CD4-positive, CD25-positive, alpha-beta regulatory T cell (primary cell): ENCODE data around the gene RNF126. TPM values are rescaled to one million over a fixed set of nuclear protein-coding genes. Genes with fewer than 3 reads are reported as not detected.
A peak's percentile ranks its signal among the peaks of the same experiment; 100 is the strongest.
"Not testable (repeated sequence)": the region's sequence is repeated elsewhere in the genome, so short reads cannot be mapped to it uniquely, and the experiment has no call there.

Source experiments
- ATAC-seq, 2 donors: fragments of 150-1000 bp; cut with Tn5 transposase; one replicate each; pipeline ENCODE4 v1.10.0; 2021; ENCODE audit warnings: low read depth in 2 of 2, moderate number of reproducible peaks in 2 of 2, moderate library complexity in 1 of 2
- DNase-seq, 3 donors: peaks; one replicate each; pipeline versions ENCODE4 v3.0.0 to v3.0.0-alpha.2; 2012 to 2022; ENCODE audit warnings: mixed read lengths in 1 of 3
- H3K27ac ChIP-seq: one replicate; pipeline ENCODE4 v1.7.0; 2013; ENCODE audit warnings: mild to moderate bottlenecking, low read length; ENCODE audit not compliant: insufficient read depth, poor library complexity, severe bottlenecking
- H3K27me3 ChIP-seq: one replicate; pipeline ENCODE4 v1.7.0; 2013; ENCODE audit warnings: low read length; ENCODE audit not compliant: control insufficient read depth, insufficient read depth
- H3K36me3 ChIP-seq: one replicate; pipeline ENCODE4 v1.7.0; 2013; ENCODE audit warnings: mild to moderate bottlenecking, low read length, moderate library complexity; ENCODE audit not compliant: control insufficient read depth, insufficient read depth
- H3K4me1 ChIP-seq: 2 replicates; pipeline ENCODE4 v1.7.0; 2013; ENCODE audit warnings: mild to moderate bottlenecking, low read length; ENCODE audit not compliant: insufficient read depth, control insufficient read depth, poor library complexity, severe bottlenecking
- H3K4me3 ChIP-seq: one replicate; pipeline ENCODE4 v1.7.0; 2013; ENCODE audit warnings: low read depth, mild to moderate bottlenecking, low read length, moderate library complexity
- H3K9me3 ChIP-seq, 2 experiments: 1 replicate in 1 of 2; 2 replicates in 1 of 2; pipeline ENCODE4 v1.7.0; 2013; ENCODE audit warnings: low read length in 2 of 2, mild to moderate bottlenecking in 1 of 2, moderate library complexity in 1 of 2; ENCODE audit not compliant: control insufficient read depth in 2 of 2
- H3K27ac Mint-ChIP-seq, 3 donors: one replicate each; pipeline ENCODE4 v1.8.0; 2020 to 2022; ENCODE audit warnings: mild to moderate bottlenecking in 3 of 3, mixed read lengths in 3 of 3, moderate library complexity in 2 of 3
- H3K27me3 Mint-ChIP-seq: one replicate; pipeline ENCODE4 v1.8.0; 2022; ENCODE audit warnings: mild to moderate bottlenecking, mixed read lengths
- H3K36me3 Mint-ChIP-seq: one replicate; pipeline ENCODE4 v1.8.0; 2020; ENCODE audit warnings: mixed read lengths
- H3K4me1 Mint-ChIP-seq, 4 donors: one replicate each; pipeline ENCODE4 v1.8.0; 2020 to 2022; ENCODE audit warnings: mixed read lengths in 4 of 4, mild to moderate bottlenecking in 1 of 4
- H3K4me3 Mint-ChIP-seq, 4 donors: one replicate each; pipeline ENCODE4 v1.8.0; 2020 to 2022; ENCODE audit warnings: mild to moderate bottlenecking in 4 of 4, mixed read lengths in 4 of 4, moderate library complexity in 3 of 4
- H3K9me3 Mint-ChIP-seq, 7 donors: one replicate each; pipeline ENCODE4 v1.8.0; 2020 to 2022; ENCODE audit warnings: mixed read lengths in 7 of 7, mild to moderate bottlenecking in 3 of 7, moderate library complexity in 2 of 7
- polyA plus RNA-seq, 4 donors: library from polyadenylated mRNA; unstranded; fragments of 300-500 nt; fragmentation: Illumina TruSeq; gene quantifications; one replicate each; pipeline ENCODE4 v1.2.3, GENCODE V29; 2021
- total RNA-seq: library from RNA; stranded (reverse); gene quantifications from one replicate; pipeline ENCODE4 v1.2.3, GENCODE V29; 2022

RNF126 gene
- total and polyA plus RNA-seq, 5 donors from 2014 or later = 57.2 to 124 (median 78.5) TPM

DNA sequence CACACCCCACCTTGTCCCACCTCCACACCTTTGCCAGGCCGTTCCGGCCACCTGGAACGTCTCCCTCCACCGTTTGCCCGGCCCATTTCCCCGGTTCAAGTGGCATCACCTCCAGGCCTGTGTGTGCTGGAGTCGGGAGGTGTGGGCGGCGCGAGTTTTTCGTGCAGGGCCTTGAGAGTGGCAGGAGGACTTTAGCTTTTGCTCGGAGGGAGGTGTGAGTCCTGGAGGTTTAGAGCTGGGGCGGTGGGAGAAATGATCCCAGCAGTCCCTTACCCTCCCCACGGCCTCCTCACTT is 41.4 kb upstream of the RNF126 start:
- H3K4me3 Mint-ChIP-seq = peak overlapping the region in 1 of 4 donors; percentile 50
- peaks cover 0 to 19% (median 2%) of the 10 kb centered on the region in 4 donors for H3K4me1 Mint-ChIP-seq
- Histone ChIP-seq H3K36me3 (no peaks in the 10 kb centered on the region), H3K27ac (no peak overlapping the region), H3K4me3 (no peak overlapping the region), H3K9me3 (no peaks in the 10 kb centered on the region), H3K4me1 (peaks cover 16% of the 10 kb centered on the region), H3K27me3 (no peaks in the 10 kb centered on the region)
- H3K36me3 Mint-ChIP-seq = no peaks in the 10 kb centered on the region
- no peak for ATAC-seq
- peaks cover 26% of the 10 kb centered on the region for H3K27me3 Mint-ChIP-seq
- no peak for DNase-seq
- no peak overlapping the region for H3K27ac Mint-ChIP-seq
- H3K9me3 Mint-ChIP-seq = peaks cover 0 to 5% (median 0%) of the 10 kb centered on the region in 7 donors

- Histone ChIP-seq H3K27me3 (no peaks in the 10 kb centered on the region), H3K4me1 (peaks cover 16% of the 10 kb centered on the region), H3K4me3 (no peak overlapping the region), H3K9me3 (no peaks in the 10 kb centered on the region), H3K36me3 (no peaks in the 10 kb centered on the region), H3K27ac (no peak overlapping the region)
- H3K27ac Mint-ChIP-seq = no peak overlapping the region
- no peaks in the 10 kb centered on the region for H3K36me3 Mint-ChIP-seq
- peaks cover 0 to 19% (median 2%) of the 10 kb centered on the region in 4 donors for H3K4me1 Mint-ChIP-seq
- peaks cover 0 to 5% (median 0%) of the 10 kb centered on the region in 7 donors for H3K9me3 Mint-ChIP-seq
- peak; percentile 39 to 53 (median 45) for DNase-seq
- H3K4me3 Mint-ChIP-seq = peak overlapping the region in 1 of 4 donors; percentile 50
- peak; percentile 52 to 57 for ATAC-seq
- peaks cover 26% of the 10 kb centered on the region for H3K27me3 Mint-ChIP-seq
Observed at GRCh38 chr19:703651-704446, 40.8 kb upstream of the RNF126 start.

GRCh38 chr19:703329-703650 is 40.3 kb upstream of the RNF126 start:
- Histone ChIP-seq H3K9me3 (no peaks in the 10 kb centered on the region), H3K27me3 (no peaks in the 10 kb centered on the region), H3K4me3 (no peak overlapping the region), H3K36me3 (no peaks in the 10 kb centered on the region), H3K4me1 (peaks cover 16% of the 10 kb centered on the region), H3K27ac (no peak overlapping the region)
- Mint-ChIP-seq H3K27me3 (peaks cover 27% of the 10 kb centered on the region), H3K27ac (no peak overlapping the region), H3K9me3 (peaks cover 0 to 5% (median 0%) of the 10 kb centered on the region in 7 donors), H3K4me1 (peaks cover 0 to 19% (median 2%) of the 10 kb centered on the region in 4 donors), H3K36me3 (no peaks in the 10 kb centered on the region), H3K4me3 (peak overlapping the region in 2 of 4 donors; percentile 13 to 59)
- no peak for DNase-seq
- ATAC-seq = no peak

- not testable (repeated sequence) for DNase-seq, H3K36me3 ChIP-seq, H3K27me3 ChIP-seq, ATAC-seq, H3K4me3 ChIP-seq, H3K36me3 Mint-ChIP-seq, H3K27ac ChIP-seq, H3K27ac Mint-ChIP-seq, H3K9me3 ChIP-seq, H3K9me3 Mint-ChIP-seq
- H3K4me3 Mint-ChIP-seq = peak overlapping the region in 2 of 4 donors; percentile 13 to 59
- H3K27me3 Mint-ChIP-seq = peaks cover 27% of the 10 kb centered on the region
- H3K4me1 Mint-ChIP-seq = peaks cover 0 to 18% (median 2%) of the 10 kb centered on the region in 4 donors
- peaks cover 16% of the 10 kb centered on the region for H3K4me1 ChIP-seq
Observed at GRCh38 chr19:702847-703246, 39.8 kb upstream of the RNF126 start.

DNA sequence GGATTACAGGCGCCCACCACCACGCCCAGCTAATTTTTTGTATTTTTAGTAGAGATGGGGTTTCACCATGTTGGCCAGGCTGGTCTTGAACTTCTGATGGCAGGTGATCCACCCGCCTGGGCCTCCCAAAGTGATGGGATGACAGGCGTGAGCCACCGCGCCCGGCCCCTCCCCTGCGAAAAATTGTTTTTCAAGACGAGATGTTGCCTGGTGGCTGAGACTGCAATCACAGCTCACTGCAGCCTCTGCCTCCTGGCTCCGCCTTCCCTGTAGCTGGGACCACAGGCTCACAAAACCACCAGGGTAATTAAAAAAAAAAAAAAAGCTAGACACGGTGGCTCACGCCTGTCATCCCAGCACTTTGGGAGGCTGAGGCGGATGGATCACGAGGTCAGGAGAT is 36.9 kb upstream of the RNF126 start:
- H3K9me3 Mint-ChIP-seq, ATAC-seq, H3K4me3 Mint-ChIP-seq, H3K27ac Mint-ChIP-seq, H3K9me3 ChIP-seq, H3K27ac ChIP-seq, H3K36me3 Mint-ChIP-seq, DNase-seq, H3K4me3 ChIP-seq, H3K27me3 ChIP-seq, H3K36me3 ChIP-seq: not testable (repeated sequence)
- H3K4me1 ChIP-seq = peaks cover 22% of the 10 kb centered on the region
- Mint-ChIP-seq H3K27me3 (peaks cover 28% of the 10 kb centered on the region), H3K4me1 (peaks cover 0 to 18% (median 0%) of the 10 kb centered on the region in 4 donors)

- H3K9me3 ChIP-seq, H3K4me1 ChIP-seq, ATAC-seq, H3K9me3 Mint-ChIP-seq, H3K36me3 Mint-ChIP-seq, H3K27me3 ChIP-seq, H3K4me3 ChIP-seq, H3K27ac ChIP-seq, H3K4me3 Mint-ChIP-seq, H3K27ac Mint-ChIP-seq, H3K36me3 ChIP-seq, DNase-seq: not testable (repeated sequence)
- H3K4me1 Mint-ChIP-seq = peaks cover 0 to 15% (median 0%) of the 10 kb centered on the region in 4 donors
- peaks cover 34% of the 10 kb centered on the region for H3K27me3 Mint-ChIP-seq
Observed at GRCh38 chr19:698529-698928, 35.5 kb upstream of the RNF126 start.

DNA sequence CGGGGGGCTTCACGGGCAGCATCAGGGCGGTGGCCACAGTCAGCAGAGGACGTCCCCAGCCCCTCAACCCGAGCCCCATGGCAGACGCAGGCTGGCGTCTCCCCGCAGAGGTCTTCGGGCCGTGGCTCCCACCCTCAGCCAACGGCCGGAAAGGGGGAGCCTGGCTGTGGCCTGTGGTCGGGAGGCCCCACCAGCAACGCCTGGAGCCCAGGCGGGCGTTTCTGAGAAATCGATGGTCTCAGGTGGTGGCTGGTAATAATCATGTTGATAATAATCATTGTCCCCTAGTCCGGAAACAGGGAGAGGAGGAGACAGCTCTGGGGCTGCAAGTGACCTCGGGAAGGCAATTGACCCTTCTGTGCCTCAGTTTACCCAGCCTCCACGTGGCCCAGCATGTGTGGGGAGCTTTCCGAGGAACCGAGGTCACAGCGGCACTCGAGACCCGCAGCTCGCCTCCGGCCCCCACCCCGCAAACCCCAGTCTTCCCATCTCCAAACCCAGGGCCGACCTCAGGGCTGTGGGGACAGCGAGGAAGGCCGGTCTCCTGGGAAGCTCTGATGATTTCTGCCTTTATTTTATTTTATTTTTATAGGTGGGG is 32.4 kb upstream of the RNF126 start, which contains the start of gene PRSS57:
PRSS57 (minus strand) TSS at position 101 of the 598 bp plus-strand sequence; CDS start at position 79, 22 bp downstream.
- no peaks in the 10 kb centered on the region for H3K36me3 Mint-ChIP-seq
- H3K27me3 ChIP-seq = no peaks in the 10 kb centered on the region
- H3K27ac ChIP-seq = no peak within 1 kb of the TSS
- peaks cover 6% of the 10 kb centered on the region for H3K4me1 ChIP-seq
- ATAC-seq (no peak), DNase-seq (no peak)
- H3K27me3 Mint-ChIP-seq = peaks cover 23% of the 10 kb centered on the region
- H3K4me3 Mint-ChIP-seq = no peak within 1 kb of the TSS
- no peaks in the 10 kb centered on the region for H3K9me3 Mint-ChIP-seq
- H3K4me1 Mint-ChIP-seq = peaks cover 0 to 4% (median 0%) of the 10 kb centered on the region in 4 donors
- no peak within 1 kb of the TSS for H3K27ac Mint-ChIP-seq
- H3K4me3 ChIP-seq = no peak within 1 kb of the TSS
- no peaks in the 10 kb centered on the region for H3K36me3 ChIP-seq
- no peaks in the 10 kb centered on the region for H3K9me3 ChIP-seq
